ENCODE results near the gene IGSF9. TPM values are rescaled to one million over a fixed set of nuclear protein-coding genes. Genes with fewer than 3 reads are reported as not detected.

The IGSF9 gene
- total RNA-seq, 2 experiments from 2014 or later = not detected

- DNase-seq (no peak), ATAC-seq (ENCODE audit: poor library complexity) (no peak)
- no peaks in the 10 kb centered on the region for H3K36me3 Mint-ChIP-seq (ENCODE audit: low read depth)
- no peaks in the 10 kb centered on the region for H3K9me3 ChIP-seq (ENCODE audit: control insufficient read depth in 1 of 2, insufficient read depth in 1 of 2, low read length in 2 of 2)
- H3K4me3 ChIP-seq (ENCODE audit: low read length) = no peak overlapping the region
- H3K27me3 Mint-ChIP-seq = peaks cover 23% of the 10 kb centered on the region
- no peaks in the 10 kb centered on the region for H3K9me3 Mint-ChIP-seq
- ChIA-PET CTCF (no interaction called here), POLR2A (no interaction called here)
- intact Hi-C loops (cut with DNase I, micrococcal nuclease) = no loop called here
- no peak overlapping the region for H3K27ac ChIP-seq (ENCODE audit: low read depth in 1 of 2, low read length in 2 of 2)
- H3K4me3 Mint-ChIP-seq = no peak overlapping the region
- H3K27me3 ChIP-seq (ENCODE audit: control insufficient read depth in 1 of 2, insufficient read depth in 2 of 2, low read length in 2 of 2) = peaks cover 0 to 30% of the 10 kb centered on the region in 2 experiments
- no peak overlapping the region for H3K27ac Mint-ChIP-seq
- TF ChIP-seq, protein P1, sequence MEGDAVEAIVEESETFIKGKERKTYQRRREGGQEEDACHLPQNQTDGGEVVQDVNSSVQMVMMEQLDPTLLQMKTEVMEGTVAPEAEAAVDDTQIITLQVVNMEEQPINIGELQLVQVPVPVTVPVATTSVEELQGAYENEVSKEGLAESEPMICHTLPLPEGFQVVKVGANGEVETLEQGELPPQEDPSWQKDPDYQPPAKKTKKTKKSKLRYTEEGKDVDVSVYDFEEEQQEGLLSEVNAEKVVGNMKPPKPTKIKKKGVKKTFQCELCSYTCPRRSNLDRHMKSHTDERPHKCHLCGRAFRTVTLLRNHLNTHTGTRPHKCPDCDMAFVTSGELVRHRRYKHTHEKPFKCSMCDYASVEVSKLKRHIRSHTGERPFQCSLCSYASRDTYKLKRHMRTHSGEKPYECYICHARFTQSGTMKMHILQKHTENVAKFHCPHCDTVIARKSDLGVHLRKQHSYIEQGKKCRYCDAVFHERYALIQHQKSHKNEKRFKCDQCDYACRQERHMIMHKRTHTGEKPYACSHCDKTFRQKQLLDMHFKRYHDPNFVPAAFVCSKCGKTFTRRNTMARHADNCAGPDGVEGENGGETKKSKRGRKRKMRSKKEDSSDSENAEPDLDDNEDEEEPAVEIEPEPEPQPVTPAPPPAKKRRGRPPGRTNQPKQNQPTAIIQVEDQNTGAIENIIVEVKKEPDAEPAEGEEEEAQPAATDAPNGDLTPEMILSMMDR (IDR thresholded peaks at IDR 0.05) = no peak
- H3K4me1 Mint-ChIP-seq (ENCODE audit: low read depth) = no peaks in the 10 kb centered on the region
- no peaks in the 10 kb centered on the region for H3K4me1 ChIP-seq (ENCODE audit: insufficient read depth, low read length)
- H3K36me3 ChIP-seq (ENCODE audit: insufficient read depth, low read length) = no peaks in the 10 kb centered on the region
Measured at GRCh38 chr1:159952932-159953331, 7.5 kb upstream of the IGSF9 start.

DNA sequence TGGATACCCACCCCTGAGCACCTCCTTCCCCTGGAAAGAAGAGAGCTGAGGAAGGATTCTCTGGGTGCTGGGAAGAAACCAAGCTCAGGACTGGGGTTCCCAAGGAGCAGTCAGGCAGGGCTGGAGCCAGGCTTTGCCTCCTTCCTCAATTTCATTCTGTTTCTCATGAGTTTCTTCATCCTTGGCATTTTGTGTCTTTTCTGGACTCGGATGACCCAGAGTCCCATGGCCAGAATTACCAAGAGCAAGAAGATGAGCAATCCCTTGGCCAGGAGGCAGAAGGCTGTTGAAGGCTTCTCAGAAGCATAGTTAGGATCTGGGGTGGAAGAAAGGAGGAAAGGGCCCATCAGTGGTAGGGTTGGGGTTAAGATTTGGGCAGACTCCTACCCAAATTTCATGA lies 6.1 kb upstream of the IGSF9 start:
- CTCF ChIA-PET = interaction anchor here (1.2 kb wide), 1 partner anchor 56 kb away, joined by 3 read pairs; no protein-coding TSS in a partner anchor

DNA sequence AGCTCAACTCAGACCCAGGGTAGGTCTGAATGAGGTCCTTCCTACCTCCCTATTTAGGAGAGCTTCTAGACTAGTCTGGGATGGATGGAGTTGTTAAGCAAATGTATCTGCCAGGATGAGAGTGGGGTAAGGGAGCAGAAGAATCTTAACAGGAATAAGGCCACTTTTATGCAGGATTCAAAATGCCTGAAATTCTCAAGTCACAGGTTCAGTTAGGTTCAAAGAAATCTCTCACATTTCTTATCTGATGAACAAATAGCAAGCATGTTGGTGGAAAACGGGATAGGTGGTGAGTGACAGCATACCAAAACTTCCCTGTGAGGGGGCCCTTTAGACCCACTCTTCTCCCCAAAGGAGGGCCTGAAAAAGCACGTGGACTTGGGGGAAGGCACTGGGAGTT lies 5.6 kb upstream of the IGSF9 start:
- ChIA-PET CTCF (no interaction called here), POLR2A (no interaction called here)
- H3K4me3 ChIP-seq (ENCODE audit: low read length) = no peak overlapping the region
- no peak overlapping the region for H3K27ac ChIP-seq (ENCODE audit: low read depth in 1 of 2, low read length in 2 of 2)
- peaks cover 2 to 30% of the 10 kb centered on the region in 2 experiments for H3K27me3 ChIP-seq (ENCODE audit: control insufficient read depth in 1 of 2, insufficient read depth in 2 of 2, low read length in 2 of 2)
- TF ChIP-seq, protein P1 (IDR thresholded peaks at IDR 0.05) = no peak
- H3K4me1 ChIP-seq (ENCODE audit: insufficient read depth, low read length) = peaks cover 2% of the 10 kb centered on the region
- peaks cover 23% of the 10 kb centered on the region for H3K27me3 Mint-ChIP-seq
- no peaks in the 10 kb centered on the region for H3K4me1 Mint-ChIP-seq (ENCODE audit: low read depth)
- no peaks in the 10 kb centered on the region for H3K9me3 Mint-ChIP-seq
- no peak overlapping the region for H3K27ac Mint-ChIP-seq
- H3K4me3 Mint-ChIP-seq = no peak overlapping the region
- no peaks in the 10 kb centered on the region for H3K36me3 Mint-ChIP-seq (ENCODE audit: low read depth)
- DNase-seq = no peak
- ATAC-seq (ENCODE audit: poor library complexity) = no peak
- H3K9me3 ChIP-seq (ENCODE audit: control insufficient read depth in 1 of 2, insufficient read depth in 1 of 2, low read length in 2 of 2) = no peaks in the 10 kb centered on the region
- intact Hi-C loops (cut with DNase I, micrococcal nuclease) = no loop called here
- H3K36me3 ChIP-seq (ENCODE audit: insufficient read depth, low read length) = no peaks in the 10 kb centered on the region

More for the DNA sequence above, 6.1 kb upstream of the IGSF9 start:
- Histone ChIP-seq H3K9me3 (ENCODE audit: control insufficient read depth in 1 of 2, insufficient read depth in 1 of 2, low read length in 2 of 2) (no peaks in the 10 kb centered on the region), H3K4me1 (ENCODE audit: insufficient read depth, low read length) (no peaks in the 10 kb centered on the region), H3K27me3 (ENCODE audit: control insufficient read depth in 1 of 2, insufficient read depth in 2 of 2, low read length in 2 of 2) (peaks cover 0 to 30% of the 10 kb centered on the region in 2 experiments), H3K36me3 (ENCODE audit: insufficient read depth, low read length) (no peaks in the 10 kb centered on the region), H3K27ac (ENCODE audit: low read depth in 1 of 2, low read length in 2 of 2) (no peak overlapping the region), H3K4me3 (ENCODE audit: low read length) (no peak overlapping the region)
- Mint-ChIP-seq H3K9me3 (no peaks in the 10 kb centered on the region), H3K4me1 (ENCODE audit: low read depth) (no peaks in the 10 kb centered on the region), H3K27me3 (peaks cover 23% of the 10 kb centered on the region), H3K36me3 (ENCODE audit: low read depth) (no peaks in the 10 kb centered on the region), H3K27ac (no peak overlapping the region), H3K4me3 (no peak overlapping the region)
- POLR2A ChIA-PET = no interaction called here
- TF ChIP-seq, protein P1 (IDR thresholded peaks at IDR 0.05) = no peak
- ATAC-seq (ENCODE audit: poor library complexity) (no peak), DNase-seq (no peak)
- intact Hi-C loops (cut with DNase I, micrococcal nuclease) = no loop called here
